Endothelial cell of umbilical vein (primary cell): ENCODE data around the gene SLFN14. TPM values are rescaled to one million over a fixed set of nuclear protein-coding genes. Genes with fewer than 3 reads are reported as not detected.

Experiments used
- BruUV-seq: library from RNA; stranded (reverse); fragments of 400-500 nt; replicated peaks from 2 replicates; lab custom pipeline; 2021; lab: Mats Ljungman, UMichigan
- CTCF ChIA-PET: fragments of 300-600, 350-600 bp; sonication (Branson Sonifier 250); formaldehyde crosslinking; loops from one replicate; lab custom pipeline; 2021; ENCODE audit warnings: antibody characterized with exemption, inconsistent platforms; lab: Charles Lee
- POLR2A ChIA-PET: fragments of 300-600, 350-600 bp; sonication (Branson Sonifier 250); formaldehyde crosslinking; loops from one replicate; lab custom pipeline; 2021; ENCODE audit warnings: antibody characterized with exemption, inconsistent platforms; lab: Charles Lee
- DNase-seq: peaks from one replicate; pipeline ENCODE4 v3.0.0-alpha.2; 2011; ENCODE audit warnings: low read depth, low spot score
- FAIRE-seq: peaks from 2 replicates; lab custom pipeline; 2011; peaks lifted over from hg19 to GRCh38; lab: Jason Lieb, UNC
- H2AFZ ChIP-seq: 2 replicates; pipeline ENCODE4 v1.6.0; 2012; ENCODE audit warnings: low read depth, low read length, control low read depth, inconsistent platforms
- H3K27ac ChIP-seq: 2 replicates; pipeline ENCODE4 v1.5.1; 2011; ENCODE audit warnings: low read depth, mild to moderate bottlenecking, control low read depth, low read length, moderate library complexity; ENCODE audit not compliant: insufficient read depth
- H3K27me3 ChIP-seq, 2 experiments: 2 replicates each; pipeline versions ENCODE4 v1.6.0 to v1.6.1; 2011; ENCODE audit warnings: low read length in 2 of 2, mixed read lengths in 1 of 2; ENCODE audit not compliant: control insufficient read depth in 2 of 2, insufficient read depth in 2 of 2
- H3K36me3 ChIP-seq, 2 experiments: 2 replicates in 1 of 2; 3 replicates in 1 of 2; pipeline ENCODE4 v1.5.1; 2011; ENCODE audit warnings: low read length in 2 of 2, mild to moderate bottlenecking in 1 of 2, moderate library complexity in 1 of 2; ENCODE audit not compliant: control insufficient read depth in 2 of 2, insufficient read depth in 2 of 2; ENCODE audit errors: extremely low read depth in 1 of 2
- H3K4me1 ChIP-seq: 3 replicates; pipeline ENCODE4 v1.5.1; 2011; ENCODE audit warnings: mild to moderate bottlenecking, low read length; ENCODE audit not compliant: control insufficient read depth, insufficient read depth; ENCODE audit errors: extremely low read depth
- H3K4me2 ChIP-seq: 2 replicates; pipeline ENCODE4 v1.6.1; 2011; ENCODE audit warnings: low read length, control low read depth, mixed read lengths; ENCODE audit not compliant: insufficient read depth
- H3K4me3 ChIP-seq, 3 experiments: fragments of 200-600 bp in 1 of 3; sonication (generic), shearing (Covaris generic) in 1 of 3; replicated peaks in 1 of 3; 2 replicates each; pipeline ENCODE4 v1.5.1; 2011 to 2016; ENCODE audit warnings: control low read depth in 3 of 3, low read length in 3 of 3, mild to moderate bottlenecking in 2 of 3, inconsistent platforms in 1 of 3, low read depth in 1 of 3, moderate library complexity in 1 of 3; ENCODE audit not compliant: insufficient read depth in 1 of 3
- H3K79me2 ChIP-seq: 2 replicates; pipeline ENCODE4 v1.6.0; 2012; ENCODE audit warnings: low read length, inconsistent platforms; ENCODE audit not compliant: control insufficient read depth, insufficient read depth
- H3K9ac ChIP-seq: replicated peaks from 2 replicates; pipeline ENCODE3; 2011; ENCODE audit warnings: low read length, control low read depth; ENCODE audit not compliant: insufficient read depth; ENCODE audit errors: extremely low read depth
- H3K9me1 ChIP-seq: replicated peaks from 3 replicates; pipeline ENCODE4 v1.6.0; 2011; ENCODE audit warnings: mild to moderate bottlenecking, low read length; ENCODE audit not compliant: control insufficient read depth, insufficient read depth; ENCODE audit errors: extremely low read depth
- H3K9me3 ChIP-seq: replicated peaks from 2 replicates; pipeline ENCODE4 v1.5.1; 2012; ENCODE audit warnings: low read length, inconsistent platforms; ENCODE audit not compliant: control insufficient read depth, insufficient read depth
- H4K20me1 ChIP-seq: replicated peaks from 2 replicates; pipeline ENCODE3; 2011; ENCODE audit warnings: mild to moderate bottlenecking, low read length; ENCODE audit not compliant: control insufficient read depth, insufficient read depth; ENCODE audit errors: extremely low read depth
- EZH2 ChIP-seq: IDR thresholded peaks from 2 replicates; pipeline ENCODE4 v1.6.1; 2012; ENCODE audit warnings: borderline replicate concordance, low read depth, mild to moderate bottlenecking, moderate library complexity, low read length, inconsistent platforms; ENCODE audit not compliant: severe bottlenecking
- FOS ChIP-seq: IDR thresholded peaks from 2 replicates; pipeline ENCODE4 v1.6.1; 2011; ENCODE audit warnings: mild to moderate bottlenecking, low read length, moderate library complexity, borderline replicate concordance; ENCODE audit not compliant: insufficient read depth
- GATA2 ChIP-seq: IDR thresholded peaks from 2 replicates; pipeline ENCODE4 v1.7.0; 2011; ENCODE audit warnings: low read depth, mild to moderate bottlenecking, moderate library complexity, mixed read lengths, low read length; ENCODE audit not compliant: insufficient read length, insufficient read depth
- JUN ChIP-seq: IDR thresholded peaks from 2 replicates; pipeline ENCODE4 v1.6.1; 2011; ENCODE audit warnings: borderline replicate concordance, low read depth; ENCODE audit not compliant: insufficient read length, insufficient read depth
- MYC ChIP-seq: IDR thresholded peaks from one replicate; pipeline ENCODE4 v1.6.1; 2011; ENCODE audit warnings: mild to moderate bottlenecking, low read depth, low read length
- POLR2A ChIP-seq: IDR thresholded peaks from 2 replicates; pipeline ENCODE4 v1.6.1; 2012; ENCODE audit warnings: low read depth, mild to moderate bottlenecking, control low read depth, low read length
- POLR2AphosphoS5 ChIP-seq: IDR thresholded peaks from 2 replicates; pipeline ENCODE4 v1.6.1; 2012; ENCODE audit warnings: low read depth, mild to moderate bottlenecking, control low read depth, low read length, moderate library complexity; ENCODE audit not compliant: insufficient read depth
- dilution Hi-C: fragments of 300-500 bp; cut with MboI; formaldehyde crosslinking; loops from one replicate; pipeline ENCODE4 v1.15.0; 2019; ENCODE audit warnings: low sequenced_read_pairs; ENCODE audit not compliant: extremely low pct_ligation_motif_present
- intact Hi-C: fragments of 100-400 bp; cut with micrococcal nuclease; formaldehyde crosslinking; loops from one replicate; pipeline ENCODE4 v1.10.0; 2022
- polyA plus RNA-seq, 4 experiments: library from polyadenylated mRNA; depleted of rRNA in 3 of 4; stranded (reverse) in 3 of 4; unstranded in 1 of 4; fragments of >200 nt; gene quantifications; 2 replicates each; pipeline versions ENCODE4 v1.2.1 to v1.2.3, GENCODE V29; 2011 to 2012; ENCODE audit warnings: missing spikeins in 1 of 4
- total RNA-seq: library from RNA; stranded (reverse); gene quantifications from 2 replicates; pipeline ENCODE4 v1.2.3, GENCODE V29; 2021
- TF ChIP-seq, protein P1 (sequence below): IDR thresholded peaks from 2 replicates; pipeline ENCODE4 v1.6.1; 2011; ENCODE audit not compliant: insufficient read depth, insufficient read length
- TF ChIP-seq, protein P2 (sequence below), 2 donors: IDR thresholded peaks; 1 replicate in 1 of 2; 2 replicates in 1 of 2; pipeline ENCODE4 v1.5.1; 2011; ENCODE audit warnings: low read length in 2 of 2, mild to moderate bottlenecking in 2 of 2, moderate library complexity in 2 of 2, control low read depth in 1 of 2, inconsistent platforms in 1 of 2, low read depth in 1 of 2; ENCODE audit not compliant: insufficient read depth in 1 of 2; ENCODE audit errors: extremely low read depth in 1 of 2

SLFN14 gene
- total and polyA plus RNA-seq, 2 donors (not counting 3 experiments of a cell fraction or from before 2014, with no cell fraction given), result not detected

DNA sequence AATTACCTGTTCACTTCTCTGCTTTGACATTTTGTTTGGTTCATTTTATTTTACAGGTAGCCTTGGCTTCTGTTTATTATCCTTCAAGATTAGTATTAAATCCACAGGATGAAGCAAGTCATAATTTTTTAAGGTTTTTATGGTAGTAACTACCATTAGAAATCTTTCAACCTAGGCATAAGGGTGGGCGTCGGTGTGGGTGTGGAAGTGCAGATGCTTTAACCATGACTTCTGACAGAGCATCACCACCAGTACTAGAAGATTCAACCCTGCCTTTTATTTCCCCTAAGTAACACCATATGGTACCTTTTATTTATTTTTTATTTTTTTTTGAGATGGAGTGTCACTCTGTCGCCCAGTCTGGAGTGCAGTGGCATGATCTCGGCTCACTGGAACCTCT, 49.2 kb upstream of the SLFN14 start:
- peaks cover 5 to 21% of the 10 kb centered on the region in 2 experiments for H3K36me3 ChIP-seq
- no peak overlapping the region for H3K4me2 ChIP-seq
- H2AFZ ChIP-seq, result no peak overlapping the region
- CTCF ChIA-PET, result interaction anchor here (3.4 kb wide), 1 partner anchor 138 kb away, joined by 16 read pairs; no protein-coding TSS in a partner anchor
- POLR2A ChIA-PET, result no interaction called here
- peaks cover 9% of the 10 kb centered on the region for H3K79me2 ChIP-seq
- intact Hi-C loops, result no loop called here
- no peak overlapping the region for H3K9ac ChIP-seq
- TF ChIP-seq GATA2 (no peak), MYC (no peak), POLR2AphosphoS5 (no peak), JUN (no peak), FOS (no peak), POLR2A (no peak), EZH2 (no peak)
- TF ChIP-seq, protein P1, sequence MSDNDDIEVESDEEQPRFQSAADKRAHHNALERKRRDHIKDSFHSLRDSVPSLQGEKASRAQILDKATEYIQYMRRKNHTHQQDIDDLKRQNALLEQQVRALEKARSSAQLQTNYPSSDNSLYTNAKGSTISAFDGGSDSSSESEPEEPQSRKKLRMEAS, result no peak
- TF ChIP-seq, protein P2, sequence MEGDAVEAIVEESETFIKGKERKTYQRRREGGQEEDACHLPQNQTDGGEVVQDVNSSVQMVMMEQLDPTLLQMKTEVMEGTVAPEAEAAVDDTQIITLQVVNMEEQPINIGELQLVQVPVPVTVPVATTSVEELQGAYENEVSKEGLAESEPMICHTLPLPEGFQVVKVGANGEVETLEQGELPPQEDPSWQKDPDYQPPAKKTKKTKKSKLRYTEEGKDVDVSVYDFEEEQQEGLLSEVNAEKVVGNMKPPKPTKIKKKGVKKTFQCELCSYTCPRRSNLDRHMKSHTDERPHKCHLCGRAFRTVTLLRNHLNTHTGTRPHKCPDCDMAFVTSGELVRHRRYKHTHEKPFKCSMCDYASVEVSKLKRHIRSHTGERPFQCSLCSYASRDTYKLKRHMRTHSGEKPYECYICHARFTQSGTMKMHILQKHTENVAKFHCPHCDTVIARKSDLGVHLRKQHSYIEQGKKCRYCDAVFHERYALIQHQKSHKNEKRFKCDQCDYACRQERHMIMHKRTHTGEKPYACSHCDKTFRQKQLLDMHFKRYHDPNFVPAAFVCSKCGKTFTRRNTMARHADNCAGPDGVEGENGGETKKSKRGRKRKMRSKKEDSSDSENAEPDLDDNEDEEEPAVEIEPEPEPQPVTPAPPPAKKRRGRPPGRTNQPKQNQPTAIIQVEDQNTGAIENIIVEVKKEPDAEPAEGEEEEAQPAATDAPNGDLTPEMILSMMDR (IDR thresholded peaks at IDR 0.05; ENCODE audit: extremely low read depth in 1 of 2, insufficient read depth in 1 of 2, low read depth in 1 of 2, low read length in 2 of 2), result no peak
- no peak overlapping the region for H3K27ac ChIP-seq
- no peaks in the 10 kb centered on the region for H4K20me1 ChIP-seq
- no peak for FAIRE-seq
- no peaks in the 10 kb centered on the region for H3K4me1 ChIP-seq
- BruUV-seq, result no TSS peak
- H3K4me3 ChIP-seq, result no peak overlapping the region
- H3K9me3 ChIP-seq, result no peaks in the 10 kb centered on the region
- dilution Hi-C loops, result loop anchor here (25.0 kb wide), 1 partner anchor 127 kb away; the partner anchor contains the start of gene RASL10B
- DNase-seq, result no peak
- no peaks in the 10 kb centered on the region for H3K27me3 ChIP-seq
- no peaks in the 10 kb centered on the region for H3K9me1 ChIP-seq
